Vagina (tissue), 2 donors: ENCODE data around the gene NOM1.

Experiments used
- CTCF ChIP-seq, 3 experiments: fragments of 450-650 bp in 2 of 3; fragments of 200-600 bp in 1 of 3; sonication (generic) in 1 of 3; IDR thresholded peaks; one replicate each; pipeline ENCODE4 v1.5.1; 2017 to 2019; ENCODE audit warnings: antibody characterized with exemption in 3 of 3, mild to moderate bottlenecking in 2 of 3, moderate library complexity in 2 of 3
- POLR2A ChIP-seq, 2 donors: fragments of 450-650 bp; IDR thresholded peaks; one replicate each; pipeline ENCODE4 v1.6.1; 2017; ENCODE audit warnings: antibody characterized with exemption in 2 of 2, mild to moderate bottlenecking in 2 of 2, moderate library complexity in 2 of 2
- POLR2AphosphoS5 ChIP-seq, 2 donors: sonication (generic); formaldehyde crosslinking; IDR thresholded peaks; one replicate each; pipeline ENCODE4 v1.9.0; 2017; ENCODE audit warnings: antibody characterized with exemption in 2 of 2, mild to moderate bottlenecking in 2 of 2, low read depth in 1 of 2; ENCODE audit not compliant: insufficient read depth in 1 of 2

GRCh38 chr7:157018328-157018996, 69.0 kb downstream of the NOM1 start:
- no peak for TF ChIP-seq POLR2A (IDR thresholded peaks at IDR 0.05)
- TF ChIP-seq CTCF (IDR thresholded peaks at IDR 0.05) = no peak
- TF ChIP-seq POLR2AphosphoS5 (IDR thresholded peaks at IDR 0.05; ENCODE audit: insufficient read depth in 1 of 2, low read depth in 1 of 2) = no peak
